Lung (tissue), 12 donors: ENCODE data around the gene GARIN3. TPM values are rescaled to one million over a fixed set of nuclear protein-coding genes. Genes with fewer than 3 reads are reported as not detected.

Experiments used
- ATAC-seq: fragments of 200-7000 bp; cut with Tn5 transposase; one replicate; pipeline ENCODE4 v1.9.1; 2020; ENCODE audit warnings: moderate number of reproducible peaks; ENCODE audit not compliant: insufficient read depth, low FRiP score
- DNase-seq, 3 donors: peaks; one replicate each; pipeline ENCODE4 v3.0.0-alpha.2; 2013 to 2017
- H3K27ac ChIP-seq, 2 donors: one replicate each; pipeline ENCODE4 v1.5.1; 2013; ENCODE audit warnings: mild to moderate bottlenecking in 2 of 2, moderate library complexity in 2 of 2, control low read depth in 1 of 2, inconsistent platforms in 1 of 2, low read depth in 1 of 2, low read length in 1 of 2
- H3K27me3 ChIP-seq, 3 donors: one replicate each; pipeline ENCODE4 v1.5.1; 2013; ENCODE audit warnings: low read length in 2 of 3; ENCODE audit not compliant: control insufficient read depth in 3 of 3, insufficient read depth in 3 of 3
- H3K36me3 ChIP-seq, 4 donors: one replicate each; pipeline ENCODE4 v1.5.1; 2013; ENCODE audit warnings: low read length in 4 of 4, mild to moderate bottlenecking in 1 of 4, moderate library complexity in 1 of 4; ENCODE audit not compliant: control insufficient read depth in 4 of 4, insufficient read depth in 4 of 4
- H3K4me1 ChIP-seq, 5 donors: one replicate each; pipeline ENCODE4 v1.5.1; 2013; ENCODE audit warnings: low read length in 5 of 5, mild to moderate bottlenecking in 2 of 5, moderate library complexity in 1 of 5; ENCODE audit not compliant: control insufficient read depth in 5 of 5, insufficient read depth in 5 of 5
- H3K4me3 ChIP-seq: one replicate; pipeline ENCODE4 v1.5.1; 2013; ENCODE audit warnings: mild to moderate bottlenecking, control low read depth, moderate library complexity
- H3K9ac ChIP-seq, 2 donors: one replicate each; pipeline ENCODE4 v1.5.1; 2013; ENCODE audit warnings: low read length in 2 of 2, control low read depth in 1 of 2; ENCODE audit not compliant: insufficient read depth in 1 of 2
- H3K9me3 ChIP-seq, 4 donors: one replicate each; pipeline ENCODE4 v1.5.1; 2013; ENCODE audit warnings: low read length in 3 of 4, mild to moderate bottlenecking in 1 of 4, moderate library complexity in 1 of 4; ENCODE audit not compliant: control insufficient read depth in 4 of 4, insufficient read depth in 3 of 4
- WGBS, 2 donors: extraction: QIAGEN DNeasy Blood & Tissue Kit; methylation state at CpG; one replicate each; pipeline ENCODE4 v1.1.7; 2013; 5-methylcytosine and 5-hydroxymethylcytosine counted together
- polyA plus RNA-seq, 2 donors: library from polyadenylated mRNA; stranded (reverse); fragments of 200-250 nt; gene quantifications; one replicate each; pipeline ENCODE4 v1.2.1, GENCODE V29; 2013
- total RNA-seq, 2 donors: library from RNA; depleted of rRNA in 1 of 2; stranded (reverse); fragments of >200 nt in 1 of 2; gene quantifications; one replicate each; pipeline ENCODE4 v1.2.1, GENCODE V29; 2014 to 2021
- TF ChIP-seq, protein P1 (sequence below): IDR thresholded peaks from 2 replicates; pipeline ENCODE4 v1.5.1; 2012; ENCODE audit warnings: mild to moderate bottlenecking; ENCODE audit errors: control extremely low read depth, extremely low read depth
- donor health status: control.
- donor health status: control.
- donor health status: Bipolar disorder and iron deficiency.
- donor health status: healthy.
- donor health status: DM: yes; HTN: yes; CAD: no.

The GARIN3 gene
- total and polyA plus RNA-seq, 4 donors, result not detected

DNA sequence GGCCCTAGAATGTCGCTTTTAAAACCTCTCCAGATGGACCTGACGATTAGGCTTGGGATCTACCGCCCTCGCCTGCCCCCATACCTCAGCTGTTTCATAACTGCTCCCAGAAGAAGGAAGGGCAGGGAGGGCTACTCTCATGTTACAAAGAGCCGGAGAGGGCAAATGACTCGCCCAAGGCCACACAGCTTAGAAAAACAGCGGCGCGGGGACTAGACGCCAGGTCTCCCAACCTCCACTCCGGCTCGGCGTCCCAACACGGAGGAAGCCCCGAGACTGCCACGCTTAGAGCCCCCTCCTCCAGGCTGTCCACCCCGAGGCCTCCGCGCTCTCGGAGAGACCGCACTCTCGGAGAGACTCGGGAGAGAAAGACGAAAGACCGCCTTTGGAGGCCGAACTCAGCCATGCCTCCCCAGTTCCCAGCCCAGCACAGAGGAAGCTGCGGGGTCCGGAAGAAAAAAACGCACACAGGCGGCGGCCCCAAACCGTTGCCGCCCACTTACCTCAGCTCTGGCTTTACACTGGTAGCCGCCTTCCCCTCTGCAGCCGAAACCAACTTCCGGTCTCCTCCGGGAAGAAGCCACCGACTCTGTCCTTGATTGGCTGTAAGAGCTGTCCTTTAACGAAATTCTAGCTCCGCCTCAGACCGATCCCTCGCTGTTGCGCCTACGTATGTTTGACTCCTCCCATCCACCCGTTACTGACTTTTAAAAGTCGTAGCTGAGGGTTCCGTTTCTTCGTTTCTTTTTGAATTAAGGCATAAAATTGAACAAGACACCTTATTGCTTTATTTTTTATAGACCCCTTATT lies 23.5 kb downstream of the GARIN3 start, which contains the start of gene MED7:
TSS of gene MED7 (minus strand) at position 549 of the 810 bp plus-strand sequence. CDS start 3,434 bp downstream, outside the sequence.
- 0 to 1% methylated on average over 48 of the region's 48 CpGs for WGBS, 2 donors
- TF ChIP-seq, protein P1, sequence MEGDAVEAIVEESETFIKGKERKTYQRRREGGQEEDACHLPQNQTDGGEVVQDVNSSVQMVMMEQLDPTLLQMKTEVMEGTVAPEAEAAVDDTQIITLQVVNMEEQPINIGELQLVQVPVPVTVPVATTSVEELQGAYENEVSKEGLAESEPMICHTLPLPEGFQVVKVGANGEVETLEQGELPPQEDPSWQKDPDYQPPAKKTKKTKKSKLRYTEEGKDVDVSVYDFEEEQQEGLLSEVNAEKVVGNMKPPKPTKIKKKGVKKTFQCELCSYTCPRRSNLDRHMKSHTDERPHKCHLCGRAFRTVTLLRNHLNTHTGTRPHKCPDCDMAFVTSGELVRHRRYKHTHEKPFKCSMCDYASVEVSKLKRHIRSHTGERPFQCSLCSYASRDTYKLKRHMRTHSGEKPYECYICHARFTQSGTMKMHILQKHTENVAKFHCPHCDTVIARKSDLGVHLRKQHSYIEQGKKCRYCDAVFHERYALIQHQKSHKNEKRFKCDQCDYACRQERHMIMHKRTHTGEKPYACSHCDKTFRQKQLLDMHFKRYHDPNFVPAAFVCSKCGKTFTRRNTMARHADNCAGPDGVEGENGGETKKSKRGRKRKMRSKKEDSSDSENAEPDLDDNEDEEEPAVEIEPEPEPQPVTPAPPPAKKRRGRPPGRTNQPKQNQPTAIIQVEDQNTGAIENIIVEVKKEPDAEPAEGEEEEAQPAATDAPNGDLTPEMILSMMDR, result no peak
- Histone ChIP-seq H3K36me3 (peaks cover 3 to 8% (median 5%) of the 10 kb centered on the region in 4 donors), H3K4me3 (peak within 1 kb of the TSS; percentile 78), H3K4me1 (peaks cover 4 to 8% (median 5%) of the 10 kb centered on the region in 5 donors), H3K27ac (peak within 1 kb of the TSS; percentile 92 to 96), H3K9ac (peak within 1 kb of the TSS; percentile 98 to 99), H3K9me3 (no peaks in the 10 kb centered on the region), H3K27me3 (no peaks in the 10 kb centered on the region)
- ATAC-seq (peak; percentile 100), DNase-seq (peak; percentile 98 to 100 (median 100))

DNA sequence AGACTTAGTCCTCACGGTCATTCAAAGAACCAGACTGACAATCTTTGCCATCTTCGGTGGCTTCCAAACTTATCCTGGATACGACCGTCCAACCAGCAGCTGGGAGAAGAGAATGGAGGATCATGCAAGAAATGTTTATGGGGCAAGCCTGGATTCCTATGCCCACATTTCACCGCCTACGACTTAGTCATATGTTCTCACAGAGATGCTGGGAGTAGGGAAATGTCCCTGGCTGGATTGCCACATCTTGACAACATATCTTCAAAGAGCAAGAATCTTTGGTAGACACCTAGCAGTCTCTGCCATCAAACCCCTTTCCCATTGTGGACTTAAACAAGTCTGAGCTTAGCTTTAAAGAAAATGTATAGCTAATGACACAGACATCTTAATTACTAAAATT lies 28.4 kb downstream of the GARIN3 start:
- Histone ChIP-seq H3K27ac (no peak overlapping the region), H3K27me3 (no peaks in the 10 kb centered on the region), H3K4me1 (peaks cover 0 to 8% (median 4%) of the 10 kb centered on the region in 5 donors), H3K9me3 (no peaks in the 10 kb centered on the region), H3K4me3 (no peak overlapping the region), H3K9ac (no peak overlapping the region), H3K36me3 (peaks cover 3 to 11% (median 8%) of the 10 kb centered on the region in 4 donors)
- 96 to 97% methylated on average over 6 of the region's 6 CpGs for WGBS, 2 donors
- DNase-seq (no peak), ATAC-seq (no peak)
- TF ChIP-seq, protein P1, result no peak

DNA sequence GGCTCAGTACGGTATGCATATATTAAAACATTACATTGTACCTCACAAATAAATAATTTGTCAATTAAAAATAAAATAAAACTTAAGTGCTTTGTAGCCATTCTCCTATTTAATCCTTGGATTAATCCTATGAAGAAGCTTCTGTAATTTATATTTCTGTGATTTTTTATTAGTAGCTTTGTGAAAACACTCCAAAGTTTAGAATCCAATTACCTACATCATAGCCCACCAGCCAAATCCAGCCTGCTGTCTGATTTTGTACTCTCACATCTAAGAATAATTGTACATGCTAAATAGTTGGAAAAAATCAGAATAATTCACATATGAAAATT lies 33.8 kb downstream of the GARIN3 start:
- H3K4me3 ChIP-seq, result no peak overlapping the region
- H3K27me3 ChIP-seq, result no peaks in the 10 kb centered on the region
- no peak overlapping the region for H3K9ac ChIP-seq
- no peak for ATAC-seq
- TF ChIP-seq, protein P1, result no peak
- no peak overlapping the region for H3K27ac ChIP-seq
- 37 to 42% methylated on average over 1 of the region's 1 CpG for WGBS, 2 donors
- peaks cover 0 to under 1% (median under 1%) of the 10 kb centered on the region in 4 donors for H3K36me3 ChIP-seq
- H3K4me1 ChIP-seq, result peaks cover 0 to 4% (median 0%) of the 10 kb centered on the region in 5 donors
- no peak for DNase-seq
- H3K9me3 ChIP-seq, result no peaks in the 10 kb centered on the region
